ENCODE results near the gene S100A5. TPM values are rescaled to one million over a fixed set of nuclear protein-coding genes. Genes with fewer than 3 reads are reported as not detected.

Gene S100A5
- total RNA-seq, 1 experiment from 2014 or later, result not detected

GRCh38 chr1:153561466-153561985 lies 20.8 kb upstream of the S100A5 start:
- Histone ChIP-seq H3K56ac (ENCODE audit: insufficient read length, low read depth, low read length) (no peak overlapping the region), H3K79me2 (ENCODE audit: insufficient read depth, low read length) (no peaks in the 10 kb centered on the region), H3K4me1 (ENCODE audit: insufficient read depth, low read length) (peaks cover 3% of the 10 kb centered on the region; the same call in 1 of the 2 replicates), H3K27me3 (ENCODE audit: insufficient read depth, low read length) (no peaks in the 10 kb centered on the region), H2BK5ac (ENCODE audit: insufficient read length, low read length) (no peak overlapping the region), H3K27ac (ENCODE audit: insufficient read length, low read depth, low read length) (no peak overlapping the region), H2AK5ac (ENCODE audit: insufficient read length, low read length) (no peak overlapping the region), H4K20me1 (ENCODE audit: control insufficient read depth, insufficient read depth, insufficient read length) (no peaks in the 10 kb centered on the region), H2BK120ac (ENCODE audit: low read depth, low read length, poor library complexity, severe bottlenecking) (no peak overlapping the region), H3T11ph (ENCODE audit: low read length) (no peak overlapping the region), H3K4me2 (ENCODE audit: insufficient read depth, insufficient read length, low read length) (no peak overlapping the region), H3K23me2 (ENCODE audit: insufficient read length, low read depth, low read length, poor library complexity, severe bottlenecking) (no peaks in the 10 kb centered on the region), H4K5ac (ENCODE audit: insufficient read length, low read depth, low read length) (no peak overlapping the region), H4K8ac (replicated peaks; ENCODE audit: insufficient read length, low read depth, low read length) (no peak overlapping the region), H3K9me3 (ENCODE audit: control insufficient read depth, low read depth, low read length) (no peaks in the 10 kb centered on the region), H2AFZ (ENCODE audit: low read length) (no peak overlapping the region), H3K14ac (ENCODE audit: insufficient read depth, low read length) (no peak overlapping the region), H3K23ac (ENCODE audit: insufficient read length, low read depth, low read length) (no peak overlapping the region), H2BK12ac (ENCODE audit: insufficient read length, low read depth, low read length) (no peak overlapping the region), H3K18ac (ENCODE audit: insufficient read length, low read depth, low read length) (no peak overlapping the region), H3K4ac (ENCODE audit: low read depth, low read length) (no peak overlapping the region), H4K91ac (ENCODE audit: insufficient read length, low read depth, low read length) (no peak overlapping the region), H3K9ac (ENCODE audit: extremely low read depth, insufficient read length, low read length) (no peak overlapping the region), H2BK20ac (ENCODE audit: low read depth, low read length, poor library complexity, severe bottlenecking) (no peak overlapping the region), H3K79me1 (ENCODE audit: insufficient read depth, low read depth, low read length, poor library complexity, severe bottlenecking) (no peaks in the 10 kb centered on the region), H2BK15ac (ENCODE audit: low read depth, low read length) (no peak overlapping the region)
- WGBS (ENCODE audit: extremely low coverage, insufficient read length, low lambda C conversion rate), result no CpG with 5 or more reads among the region's 3 CpGs
- Mint-ChIP-seq H3K27ac (no peak overlapping the region), H3K4me3 (no peak overlapping the region), H3K36me3 (ENCODE audit: insufficient read depth in 1 of 3, low read depth in 3 of 3) (no peaks in the 10 kb centered on the region), H3K4me1 (peaks cover 9 to 11% of the 10 kb centered on the region in 2 experiments), H3K9me3 (no peaks in the 10 kb centered on the region), H3K27me3 (ENCODE audit: low read depth) (no peaks in the 10 kb centered on the region)
- no peak for DNase-seq
- no peak for TF ChIP-seq CTCF (conservative IDR thresholded peaks at IDR 0.05)
